HG02798 (cell line): ENCODE measurements around the gene TXNRD1.
"Not testable (repeated sequence)": the region's sequence is repeated elsewhere in the genome, so short reads cannot be mapped to it uniquely, and the experiment has no call there.

Experiments
- ATAC-seq: cut with Tn5 transposase; IDR thresholded peaks from one replicate; pipeline ENCODE4 v1.9.1; 2021; ENCODE audit warnings: mild to moderate bottlenecking; ENCODE audit not compliant: unreplicated experiment, poor library complexity

TXNRD1 gene

GRCh38 chr12:104317538-104318210 lies 102.1 kb downstream of the TXNRD1 start:
- ATAC-seq = no peak

GRCh38 chr12:104319028-104319427 lies 103.4 kb downstream of the TXNRD1 start:
- ATAC-seq = no peak

- no peak for ATAC-seq
Observed at GRCh38 chr12:104319918-104320626, 104.5 kb downstream of the TXNRD1 start.

- ATAC-seq = no peak
Observed at GRCh38 chr12:104320627-104321024, 105.0 kb downstream of the TXNRD1 start.

- no peak for ATAC-seq
Observed at GRCh38 chr12:104321949-104322348, 106.4 kb downstream of the TXNRD1 start.

- ATAC-seq = not testable (repeated sequence)
Observed at GRCh38 chr12:104322533-104322932, 107.0 kb downstream of the TXNRD1 start.

- no peak for ATAC-seq
Observed at GRCh38 chr12:104323899-104324298, 108.3 kb downstream of the TXNRD1 start.

- not testable (repeated sequence) for ATAC-seq
Observed at GRCh38 chr12:104328278-104328677, 112.7 kb downstream of the TXNRD1 start.

GRCh38 chr12:104328790-104329189 lies 113.2 kb downstream of the TXNRD1 start:
- no peak for ATAC-seq

- ATAC-seq = no peak
Observed at GRCh38 chr12:104329707-104330532, 114.3 kb downstream of the TXNRD1 start.

GRCh38 chr12:104331376-104331775 lies 115.8 kb downstream of the TXNRD1 start:
- no peak for ATAC-seq

GRCh38 chr12:104332273-104332672 lies 116.7 kb downstream of the TXNRD1 start:
- not testable (repeated sequence) for ATAC-seq

- ATAC-seq = no peak
Observed at GRCh38 chr12:104333692-104334255, 118.2 kb downstream of the TXNRD1 start.

GRCh38 chr12:104334581-104334980 lies 119.0 kb downstream of the TXNRD1 start:
- no peak for ATAC-seq

- ATAC-seq = no peak
Observed at GRCh38 chr12:104336115-104336514, 120.5 kb downstream of the TXNRD1 start.

- no peak for ATAC-seq
Observed at GRCh38 chr12:104337030-104337558, 121.5 kb downstream of the TXNRD1 start.

- no peak for ATAC-seq
Observed at GRCh38 chr12:104339663-104340062, 124.1 kb downstream of the TXNRD1 start.

- no peak for ATAC-seq
Observed at GRCh38 chr12:104340177-104340576, 124.6 kb downstream of the TXNRD1 start.

- no peak for ATAC-seq
Observed at GRCh38 chr12:104340925-104341611, 125.5 kb downstream of the TXNRD1 start.

GRCh38 chr12:104342147-104342546 lies 126.6 kb downstream of the TXNRD1 start:
- no peak for ATAC-seq
